ENCODE results near the gene P2RX7.

P2RX7 gene

GRCh38 chr12:121166356-121166755 is 33.7 kb downstream of the P2RX7 start:
- DNase-seq (ENCODE audit: low spot score) = no peak
- CTCF ChIA-PET = no interaction called here
- POLR2A ChIA-PET (ENCODE audit: low non-redundant PET) = no interaction called here
- H3K27ac ChIP-seq = no peak overlapping the region
- TF ChIP-seq CTCF (conservative IDR thresholded peaks at IDR 0.05; ENCODE audit: low read depth) = no peak

GRCh38 chr12:121167232-121167820 is 34.6 kb downstream of the P2RX7 start:
- CTCF ChIA-PET = interaction anchor here (0.6 kb wide), 1 partner anchor 196 kb away, joined by 3 read pairs; no protein-coding TSS in a partner anchor
- H3K27ac ChIP-seq = no peak overlapping the region
- POLR2A ChIA-PET (ENCODE audit: low non-redundant PET) = no interaction called here
- no peak for DNase-seq (ENCODE audit: low spot score)
- TF ChIP-seq CTCF (conservative IDR thresholded peaks at IDR 0.05; ENCODE audit: low read depth) = no peak

- no peak for TF ChIP-seq CTCF (conservative IDR thresholded peaks at IDR 0.05; ENCODE audit: low read depth)
- DNase-seq (ENCODE audit: low spot score) = no peak
- ChIA-PET POLR2A (ENCODE audit: low non-redundant PET) (no interaction called here), CTCF (no interaction called here)
- H3K27ac ChIP-seq = no peak overlapping the region
Observed at GRCh38 chr12:121167951-121168350, 35.3 kb downstream of the P2RX7 start.

GRCh38 chr12:121170151-121170550 is 37.5 kb downstream of the P2RX7 start:
- no peak for DNase-seq (ENCODE audit: low spot score)
- ChIA-PET CTCF (no interaction called here), POLR2A (ENCODE audit: low non-redundant PET) (no interaction called here)
- TF ChIP-seq CTCF (conservative IDR thresholded peaks at IDR 0.05; ENCODE audit: low read depth) = no peak
- H3K27ac ChIP-seq = no peak overlapping the region

- H3K27ac ChIP-seq = no peak overlapping the region
- no peak for DNase-seq (ENCODE audit: low spot score)
- POLR2A ChIA-PET (ENCODE audit: low non-redundant PET) = no interaction called here
- CTCF ChIA-PET = no interaction called here
- no peak for TF ChIP-seq CTCF (conservative IDR thresholded peaks at IDR 0.05; ENCODE audit: low read depth)
Observed at GRCh38 chr12:121170611-121171260, 38.1 kb downstream of the P2RX7 start.

GRCh38 chr12:121172145-121172544 is 39.5 kb downstream of the P2RX7 start:
- ChIA-PET CTCF (interaction anchor here (0.7 kb wide), 1 partner anchor 647 kb away, joined by 3 read pairs; no protein-coding TSS in a partner anchor), POLR2A (ENCODE audit: low non-redundant PET) (no interaction called here)
- TF ChIP-seq CTCF (conservative IDR thresholded peaks at IDR 0.05; ENCODE audit: low read depth) = no peak
- no peak overlapping the region for H3K27ac ChIP-seq
- no peak for DNase-seq (ENCODE audit: low spot score)
